GM12873 (cell line): Measurements from ENCODE around the gene XPR1.

ENCODE experiments used
- CTCF ChIP-seq: IDR thresholded peaks from 2 replicates; pipeline ENCODE4 v1.5.1; 2012; ENCODE audit warnings: low read depth, mild to moderate bottlenecking, moderate library complexity, low read length, control low read depth; ENCODE audit not compliant: insufficient read depth; ENCODE audit errors: missing control alignments

XPR1 gene

GRCh38 chr1:180791806-180792205 lies 160.0 kb downstream of the XPR1 start:
- TF ChIP-seq CTCF, result no peak

DNA sequence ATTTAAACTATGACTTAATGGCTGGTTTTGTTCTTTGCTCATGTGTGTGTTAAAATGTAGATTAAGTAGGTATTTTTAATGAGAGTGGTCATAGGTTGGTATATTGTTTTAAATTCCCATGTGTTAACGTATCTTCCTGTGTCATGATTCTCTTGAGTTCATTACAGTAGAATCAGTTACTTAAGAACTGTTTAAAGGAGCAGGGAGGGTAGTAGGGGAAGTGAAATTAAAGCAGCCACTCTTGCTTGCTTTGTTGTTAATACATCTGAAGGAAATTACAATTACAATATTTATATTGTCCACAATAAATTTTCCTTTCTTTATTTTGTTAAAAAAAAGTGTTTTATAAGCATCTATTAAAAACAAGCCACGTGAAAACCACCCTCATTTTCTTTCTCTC lies 161.6 kb downstream of the XPR1 start:
- no peak for TF ChIP-seq CTCF

DNA sequence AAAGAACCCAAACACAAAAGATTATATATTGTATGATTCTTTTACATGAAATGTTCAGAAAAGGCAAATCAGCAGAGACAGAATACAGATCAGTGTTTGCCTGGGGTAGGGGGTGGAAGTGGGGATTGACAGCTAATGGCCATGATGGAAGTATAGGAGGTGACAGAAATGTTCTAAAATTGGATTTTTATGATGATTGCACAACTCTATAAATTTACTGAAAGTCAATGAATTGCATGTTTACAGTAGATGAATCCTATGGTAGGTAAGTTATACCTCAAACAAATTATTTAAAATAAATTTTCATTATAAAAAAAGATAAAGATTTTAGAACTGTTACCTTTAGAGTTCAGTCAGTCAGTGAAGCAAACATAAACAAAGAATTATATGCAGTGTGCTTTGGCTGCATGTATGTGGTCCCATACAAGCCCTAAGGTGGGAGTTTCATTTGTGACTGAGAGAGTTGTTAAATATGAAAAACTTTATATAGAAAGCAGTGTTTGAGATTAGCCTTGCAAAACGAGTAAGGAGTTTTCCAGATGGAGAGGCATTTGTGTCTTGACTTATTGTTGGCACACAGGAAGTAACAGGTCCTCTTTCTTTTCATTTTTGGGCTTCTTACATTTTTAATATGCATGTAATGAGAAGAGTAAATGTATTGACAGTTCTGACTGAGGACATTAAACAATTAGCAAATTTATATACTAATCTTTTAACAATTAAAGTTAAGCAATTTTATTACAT lies 165.2 kb downstream of the XPR1 start:
- TF ChIP-seq CTCF, result no peak

- TF ChIP-seq CTCF, result no peak
These were observed 169.1 kb downstream of the XPR1 start for GRCh38 chr1:180800945-180801344.

- TF ChIP-seq CTCF, result no peak
These were observed 171.0 kb downstream of the XPR1 start for GRCh38 chr1:180802813-180803212.

DNA sequence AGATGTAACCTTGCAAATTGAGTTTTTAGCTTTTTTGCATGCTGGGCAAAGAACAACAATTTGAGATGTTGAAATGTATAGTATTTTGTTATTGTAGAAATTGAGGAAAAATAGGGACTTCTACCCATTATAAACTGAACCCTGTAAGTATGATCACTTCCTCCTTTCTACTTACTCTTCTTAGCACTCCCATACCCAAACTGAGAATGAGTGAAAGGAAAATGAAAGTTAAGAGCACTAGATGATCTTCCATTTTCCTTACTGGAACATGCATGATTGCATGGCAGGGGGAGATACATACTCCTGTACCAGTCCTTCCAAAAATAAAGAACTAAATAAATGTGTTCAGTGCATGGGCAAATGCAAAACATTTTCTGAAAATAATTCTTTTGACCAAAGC lies 173.5 kb downstream of the XPR1 start:
- TF ChIP-seq CTCF, result no peak

DNA sequence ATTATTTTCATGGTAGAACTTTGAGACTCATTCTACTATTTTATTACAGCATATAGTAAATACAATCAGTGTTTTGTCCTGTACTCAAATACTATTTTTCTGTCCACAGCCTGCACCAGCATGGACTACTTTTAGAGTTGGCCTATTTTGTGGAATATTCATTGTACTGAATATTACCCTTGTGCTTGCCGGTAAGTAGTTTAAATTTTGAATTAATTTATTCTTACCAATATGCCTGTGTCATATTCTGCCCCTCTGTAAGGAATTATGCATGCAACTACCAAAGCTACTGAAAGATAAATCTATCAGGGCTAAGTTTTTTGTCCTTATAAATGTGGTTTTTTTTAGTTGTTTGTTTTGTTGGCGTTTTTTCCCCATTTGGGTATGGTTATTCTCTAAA lies 179.5 kb downstream of the XPR1 start:
- TF ChIP-seq CTCF, result no peak
